NT2/D1 (cell line): Measurements from ENCODE around the gene RINL.
"Not testable (repeated sequence)": the region's sequence is repeated elsewhere in the genome, so short reads cannot be mapped to it uniquely, and the experiment has no call there.

Experiments
- SUZ12 ChIP-seq: IDR thresholded peaks from 2 replicates; pipeline ENCODE4 v1.6.1; 2011; ENCODE audit not compliant: insufficient read length, insufficient read depth; ENCODE audit errors: extremely low read depth
- YY1 ChIP-seq: IDR thresholded peaks from 2 replicates; pipeline ENCODE4 v1.6.1; 2011; ENCODE audit not compliant: insufficient read length, insufficient read depth
- ZNF274 ChIP-seq: IDR thresholded peaks from 2 replicates; pipeline ENCODE4 v1.6.1; 2011; ENCODE audit warnings: mild to moderate bottlenecking, low read depth, low read length

- TF ChIP-seq ZNF274, YY1, SUZ12: not testable (repeated sequence)
Observed at GRCh38 chr19:38854961-38855360, 23.1 kb downstream of the RINL start.
